Measurements from ENCODE around the gene DPM3.

DNA sequence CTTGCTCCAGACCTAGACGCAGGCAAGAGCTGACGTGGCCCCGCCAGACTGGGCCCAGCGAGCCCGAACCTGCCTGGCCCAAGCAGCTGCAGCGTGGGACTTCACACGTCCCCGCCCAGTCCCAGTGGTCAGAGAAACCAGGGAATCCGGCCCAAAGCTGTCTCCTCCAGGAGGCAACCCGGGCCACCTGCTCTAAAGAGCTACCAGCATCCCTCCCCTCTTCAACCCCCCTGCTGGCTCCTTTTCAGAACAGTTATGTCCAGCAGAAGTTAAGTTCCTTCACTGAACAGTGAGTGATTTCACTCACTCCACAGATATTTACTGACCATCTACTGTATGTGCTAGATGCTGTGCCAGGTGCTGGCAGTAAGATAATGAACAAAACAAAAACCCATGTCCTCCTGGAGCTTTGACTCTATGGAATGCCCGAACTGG is 14.8 kb downstream of the DPM3 start:
- no peak for TF ChIP-seq POLR2A (IDR thresholded peaks at IDR 0.05)
- TF ChIP-seq CTCF (IDR thresholded peaks at IDR 0.05) = peak in 1 of 4 donors; percentile 11

Data from right lobe of liver (tissue), 4 donors.